ENCODE data around the gene LRRC56.

The LRRC56 gene

DNA sequence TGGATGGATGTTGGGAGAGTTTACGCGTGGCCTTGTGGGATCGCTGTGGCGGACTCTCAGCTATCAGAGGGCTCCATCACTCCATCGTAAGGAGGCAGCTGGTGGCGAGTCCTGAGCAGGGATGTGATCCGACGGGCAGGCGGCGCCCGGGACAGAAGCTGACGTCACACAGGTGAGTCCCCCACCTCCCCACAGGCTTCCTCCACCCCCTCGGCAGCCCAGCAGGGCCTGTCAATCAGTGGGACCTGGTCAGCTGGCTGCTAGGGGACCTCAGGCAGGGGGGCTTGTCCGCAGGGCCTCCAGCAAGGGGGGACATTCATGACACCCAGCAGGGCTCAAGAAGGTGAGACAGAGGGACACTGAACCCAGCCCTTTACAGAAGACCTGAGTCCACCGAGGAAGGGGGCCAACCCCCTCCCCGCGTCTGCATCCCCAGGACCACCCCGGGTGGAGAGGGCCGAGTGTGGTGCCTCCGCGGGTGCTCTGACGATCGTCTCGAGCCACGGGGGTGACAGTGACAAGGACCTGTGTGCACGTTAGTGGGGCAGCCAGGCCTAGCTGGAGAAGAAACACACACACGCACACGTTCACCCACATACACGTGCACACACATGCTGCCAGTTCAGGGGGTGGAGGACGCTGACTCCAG is 9.0 kb upstream of the LRRC56 start:
- DNase-seq = no peak

GRCh38 chr11:528815-529727 is 8.3 kb upstream of the LRRC56 start:
- no peak for DNase-seq

DNA sequence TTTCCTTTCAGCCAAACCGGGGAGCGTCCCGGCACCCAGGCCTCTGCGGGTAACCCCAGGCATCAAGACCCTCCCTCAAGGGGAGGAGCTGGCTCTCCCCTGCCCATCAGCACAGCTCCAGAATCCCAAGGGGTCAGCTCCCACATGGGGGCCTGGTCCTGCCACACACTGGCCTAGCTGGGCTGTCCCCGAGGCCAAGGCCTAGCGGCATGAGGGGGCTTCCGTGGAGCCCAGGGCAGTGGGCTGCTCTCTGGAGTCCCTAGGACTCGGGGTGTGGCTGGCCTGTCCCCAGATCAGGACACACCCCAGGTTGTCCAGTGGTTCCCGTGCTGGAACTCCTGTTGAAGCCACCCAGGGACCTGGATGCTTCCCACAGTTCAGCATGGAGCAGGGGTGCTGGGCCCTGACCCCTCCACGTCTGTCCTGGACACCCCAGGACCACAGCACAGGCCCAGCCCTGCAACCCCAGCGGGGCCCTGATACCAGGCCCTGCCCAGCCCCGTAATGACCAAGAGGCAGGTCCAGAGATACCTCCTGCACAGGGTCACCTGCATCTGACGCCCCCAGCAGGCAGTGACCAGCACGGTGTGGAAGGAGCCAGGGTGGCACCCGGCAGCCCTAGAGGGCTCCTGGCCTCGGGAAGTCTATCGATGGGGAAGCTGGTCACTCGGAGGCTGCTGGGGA is 7.5 kb upstream of the LRRC56 start:
- DNase-seq = no peak

GRCh38 chr11:530960-531831 is 6.1 kb upstream of the LRRC56 start:
- DNase-seq = no peak

- DNase-seq = no peak
These were observed 5.3 kb upstream of the LRRC56 start for GRCh38 chr11:531919-532526.

DNA sequence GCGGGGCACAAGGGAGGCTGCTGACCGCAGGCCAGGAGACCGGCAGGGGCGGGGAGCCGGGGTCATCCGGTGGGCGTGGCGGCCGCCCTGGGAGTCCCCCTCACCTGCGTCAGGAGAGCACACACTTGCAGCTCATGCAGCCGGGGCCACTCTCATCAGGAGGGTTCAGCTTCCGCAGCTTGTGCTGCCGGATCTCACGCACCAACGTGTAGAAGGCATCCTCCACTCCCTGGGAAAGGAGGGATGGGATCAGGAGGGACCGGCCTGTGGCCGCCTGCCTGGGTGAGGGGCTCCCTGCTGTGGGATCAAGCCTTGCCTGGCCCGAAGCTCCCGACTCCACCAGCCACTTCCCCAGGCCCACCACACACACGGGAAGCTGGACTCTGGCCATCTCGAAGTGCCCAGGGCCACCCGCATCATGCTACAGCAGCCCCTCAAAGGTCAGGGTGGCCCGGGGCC is 4.8 kb upstream of the LRRC56 start:
- DNase-seq = no peak

GRCh38 chr11:532986-533585 is 4.2 kb upstream of the LRRC56 start:
- DNase-seq = no peak

DNA sequence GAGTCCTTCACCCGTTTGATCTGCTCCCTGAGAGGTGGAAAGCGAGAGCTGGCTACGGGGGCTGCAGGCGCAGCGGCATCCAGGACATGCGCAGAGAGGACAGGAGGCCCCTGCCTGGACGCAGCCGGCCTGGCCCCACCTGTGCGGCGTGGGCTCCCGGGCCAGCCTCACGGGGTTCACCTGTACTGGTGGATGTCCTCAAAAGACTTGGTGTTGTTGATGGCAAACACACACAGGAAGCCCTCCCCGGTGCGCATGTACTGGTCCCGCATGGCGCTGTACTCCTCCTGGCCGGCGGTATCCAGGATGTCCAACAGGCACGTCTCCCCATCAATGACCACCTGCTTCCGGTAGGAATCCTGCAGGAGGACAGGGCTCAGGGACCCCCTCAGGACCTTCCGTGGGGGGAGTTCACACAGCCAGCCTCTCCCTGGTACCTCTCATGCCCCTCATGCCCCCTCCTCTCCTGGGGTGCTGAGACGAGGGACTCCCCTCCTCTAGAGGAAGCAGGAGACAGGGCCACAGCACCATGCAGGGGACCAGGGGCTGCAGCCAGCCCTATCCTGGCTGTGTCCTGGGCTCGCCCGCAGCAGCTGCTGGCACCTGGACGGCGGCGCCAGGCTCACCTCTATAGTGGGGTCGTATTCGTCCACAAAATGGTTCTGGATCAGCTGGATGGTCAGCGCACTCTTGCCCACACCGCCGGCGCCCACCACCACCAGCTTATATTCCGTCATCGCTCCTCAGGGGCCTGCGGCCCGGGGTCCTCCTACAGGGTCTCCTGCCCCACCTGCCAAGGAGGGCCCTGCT is 3.5 kb upstream of the LRRC56 start:
- no peak for DNase-seq

- DNase-seq = no peak
These were observed 2.7 kb upstream of the LRRC56 start for GRCh38 chr11:534396-535209.

- DNase-seq = no peak
These were observed 2.2 kb upstream of the LRRC56 start for GRCh38 chr11:535210-535518.

DNA sequence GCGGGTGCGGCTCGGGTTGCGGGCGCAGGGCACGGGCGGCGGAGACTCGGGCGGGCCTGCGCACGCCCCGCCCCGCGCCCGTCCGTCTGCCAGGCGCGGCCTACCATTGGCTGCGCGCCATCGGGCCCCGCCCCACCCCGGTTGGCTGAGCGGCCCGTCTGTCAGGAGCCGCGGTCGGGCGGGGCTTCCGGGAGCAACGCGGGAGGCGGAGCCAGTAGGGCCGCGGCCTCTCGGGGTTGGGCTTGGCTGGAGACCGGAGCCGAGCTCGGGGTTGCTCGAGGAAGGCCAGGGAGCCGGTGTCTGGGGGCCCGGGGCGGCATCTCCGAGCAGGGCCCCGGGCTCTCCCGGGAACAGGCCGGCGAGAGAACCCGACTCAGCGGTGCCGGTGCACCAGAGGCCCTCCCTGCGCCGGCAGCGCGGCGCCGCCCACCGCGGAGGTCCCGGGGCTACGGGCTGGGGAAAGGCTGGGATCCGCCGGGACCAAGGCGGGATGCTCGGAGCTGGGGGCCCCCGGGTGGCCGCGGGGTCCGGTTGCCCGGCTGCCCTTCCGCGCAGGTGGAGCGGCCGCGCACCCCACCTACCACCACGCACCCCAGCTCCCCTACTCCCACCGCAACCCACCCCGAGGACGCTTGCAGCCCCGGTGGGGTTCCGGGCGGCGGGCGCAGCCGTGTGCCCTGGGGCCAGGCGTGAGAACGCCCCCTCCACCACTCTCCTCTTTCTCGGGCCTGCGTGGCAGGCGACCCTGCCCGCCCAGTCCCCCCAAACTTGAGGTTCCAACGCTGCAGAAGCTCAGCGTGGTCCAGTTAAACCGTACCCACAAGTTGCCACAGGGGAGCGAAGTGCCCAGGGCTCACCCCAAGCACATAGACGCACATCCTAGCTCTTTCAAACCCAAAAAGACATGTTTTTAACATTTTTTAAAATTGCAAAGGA is 1.5 kb upstream of the LRRC56 start, which contains the start of gene HRAS:
Gene HRAS (minus strand): TSS at position 58 of the 936 bp plus-strand sequence.
- DNase-seq = peak; percentile 91

DNA sequence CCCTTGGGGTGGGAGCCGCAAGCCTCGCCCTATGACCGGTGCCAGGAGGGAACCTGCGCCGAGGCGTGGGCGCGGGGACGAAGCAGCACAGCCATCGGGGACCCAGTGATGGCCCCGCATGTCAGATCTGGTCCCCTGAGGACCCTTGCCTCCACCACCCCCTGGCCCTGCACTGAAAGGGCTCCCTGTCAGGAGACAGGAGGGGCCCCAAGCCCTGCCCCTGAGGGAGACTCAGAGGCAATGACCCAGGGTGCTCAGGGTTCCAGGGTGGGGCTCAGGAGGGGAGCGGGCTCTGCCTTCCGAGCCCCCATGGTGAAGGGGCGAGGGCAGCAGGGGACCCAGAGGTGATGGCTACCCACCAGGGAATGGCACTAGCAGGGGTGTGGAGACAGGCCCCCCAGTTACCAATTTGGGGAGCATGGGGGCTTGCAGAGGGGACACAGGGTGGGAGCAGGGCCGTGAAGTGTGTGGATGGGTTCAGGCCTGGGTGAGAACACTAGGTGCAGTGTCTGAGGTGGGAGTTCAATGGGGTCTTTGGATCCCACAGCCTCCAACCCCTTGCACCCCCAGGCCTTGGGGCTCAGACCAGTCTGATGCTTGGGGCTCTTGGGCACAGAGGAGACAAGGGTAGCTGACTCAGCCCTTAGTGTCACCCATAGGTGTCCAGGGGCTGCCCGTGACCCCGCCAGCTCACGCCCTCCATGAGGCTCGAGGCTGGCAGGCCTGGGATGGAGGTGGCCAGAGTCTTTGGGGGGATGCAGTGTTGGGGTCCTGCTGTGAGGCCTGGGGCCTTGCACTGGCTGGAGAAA is 499 bp downstream of the LRRC56 start:
- no peak for DNase-seq

GRCh38 chr11:538431-539051 is 1.2 kb downstream of the LRRC56 start:
- no peak for DNase-seq

DNA sequence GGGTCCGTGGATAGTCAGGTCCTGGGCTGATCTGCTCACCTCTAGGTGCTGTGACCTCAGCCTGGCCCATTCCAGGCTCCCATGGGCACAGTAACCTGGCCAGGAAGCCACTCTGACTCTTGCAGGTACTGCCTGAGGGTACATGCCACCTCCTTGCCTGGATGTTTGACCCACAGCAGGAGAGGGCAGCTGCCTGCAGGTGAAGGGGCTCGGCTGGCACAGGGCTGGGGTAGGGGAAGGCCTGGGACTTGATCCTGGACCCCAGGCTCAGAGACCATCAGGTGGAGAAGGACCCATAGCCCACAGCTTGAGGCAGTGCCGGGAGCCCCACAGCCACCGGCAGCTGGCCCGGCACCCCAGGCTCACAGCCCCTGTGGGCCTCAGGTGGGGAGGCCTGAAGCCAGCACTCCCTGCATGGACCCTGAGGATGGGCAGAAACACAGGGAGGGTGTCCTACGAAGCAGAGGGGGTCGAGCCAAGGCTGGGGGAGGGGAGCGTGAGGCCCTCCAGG is 2.7 kb downstream of the LRRC56 start:
- no peak for DNase-seq

- DNase-seq = no peak
These were observed 3.5 kb downstream of the LRRC56 start for GRCh38 chr11:540583-541432.

DNA sequence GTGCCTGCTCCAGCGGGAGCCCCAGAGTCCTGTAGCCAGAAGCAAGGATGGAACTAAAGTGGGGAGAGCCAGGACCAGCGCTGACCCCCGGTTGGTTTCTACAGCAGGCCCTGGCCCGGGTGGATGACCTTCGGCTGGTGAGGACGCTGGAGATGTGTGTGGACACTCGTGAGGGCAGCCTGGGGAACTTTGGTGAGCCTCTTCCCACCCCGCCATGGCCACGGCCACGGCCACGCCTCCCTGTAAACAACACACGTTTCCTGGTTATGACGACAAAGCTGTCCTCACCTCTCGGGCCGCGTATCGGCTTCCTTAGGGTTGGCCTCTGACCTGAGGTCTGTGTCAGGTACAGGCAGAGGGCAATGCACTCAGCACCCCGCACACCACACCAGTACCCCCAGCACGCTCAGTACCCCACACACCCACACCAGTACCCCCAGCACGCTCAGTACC is 4.1 kb downstream of the LRRC56 start:
- DNase-seq = no peak
